Large intestine (tissue), 3 donors: ENCODE data around the gene ATP6V0C. TPM values are rescaled to one million over a fixed set of nuclear protein-coding genes. Genes with fewer than 3 reads are reported as not detected.
A peak's percentile ranks its signal among the peaks of the same experiment; 100 is the strongest.

Experiments used
- DNase-seq, 2 donors: peaks; one replicate each; pipeline versions ENCODE4 v3.0.0 to v3.0.0-alpha.2; 2013
- H3K27ac ChIP-seq: one replicate; pipeline ENCODE4 v1.5.1; 2013; ENCODE audit warnings: low read length
- H3K27me3 ChIP-seq: 2 replicates; pipeline ENCODE4 v1.6.1; 2013; ENCODE audit warnings: low read length; ENCODE audit not compliant: control insufficient read depth, insufficient read depth
- H3K36me3 ChIP-seq: 2 replicates; pipeline ENCODE4 v1.6.1; 2013; ENCODE audit warnings: low read length; ENCODE audit not compliant: control insufficient read depth, insufficient read depth
- H3K4me1 ChIP-seq: one replicate; pipeline ENCODE4 v1.6.1; 2013; ENCODE audit warnings: low read length; ENCODE audit not compliant: control insufficient read depth, insufficient read depth
- H3K4me3 ChIP-seq: one replicate; pipeline ENCODE4 v1.5.1; 2013; ENCODE audit warnings: low read length
- H3K9me3 ChIP-seq: one replicate; pipeline ENCODE4 v1.6.1; 2013; ENCODE audit warnings: mild to moderate bottlenecking, low read depth, low read length, moderate library complexity; ENCODE audit not compliant: control insufficient read depth
- WGBS: methylation state at CpG from one replicate; pipeline ENCODE4 v1.1.5; 2013; ENCODE audit warnings: low lambda C conversion rate; ENCODE audit not compliant: insufficient coverage; 5-methylcytosine and 5-hydroxymethylcytosine counted together
- polyA plus RNA-seq: library from polyadenylated mRNA; unstranded; fragments of 120-200 nt; gene quantifications from one replicate; pipeline ENCODE4 v1.2.1, GENCODE V29; 2013

ATP6V0C gene
- polyA plus RNA-seq, 1 donor, result 246 TPM

- no peaks in the 10 kb centered on the region for H3K9me3 ChIP-seq
- no peak for DNase-seq
- H3K4me3 ChIP-seq, result no peak overlapping the region
- H3K27ac ChIP-seq, result no peak overlapping the region
- H3K4me1 ChIP-seq, result peaks cover 25% of the 10 kb centered on the region
- no CpG with 5 or more reads among the region's 6 CpGs for WGBS
- H3K27me3 ChIP-seq, result no peaks in the 10 kb centered on the region
- peaks cover 33% of the 10 kb centered on the region for H3K36me3 ChIP-seq
Measured at GRCh38 chr16:2499454-2499853, 14.3 kb upstream of the ATP6V0C start.

DNA sequence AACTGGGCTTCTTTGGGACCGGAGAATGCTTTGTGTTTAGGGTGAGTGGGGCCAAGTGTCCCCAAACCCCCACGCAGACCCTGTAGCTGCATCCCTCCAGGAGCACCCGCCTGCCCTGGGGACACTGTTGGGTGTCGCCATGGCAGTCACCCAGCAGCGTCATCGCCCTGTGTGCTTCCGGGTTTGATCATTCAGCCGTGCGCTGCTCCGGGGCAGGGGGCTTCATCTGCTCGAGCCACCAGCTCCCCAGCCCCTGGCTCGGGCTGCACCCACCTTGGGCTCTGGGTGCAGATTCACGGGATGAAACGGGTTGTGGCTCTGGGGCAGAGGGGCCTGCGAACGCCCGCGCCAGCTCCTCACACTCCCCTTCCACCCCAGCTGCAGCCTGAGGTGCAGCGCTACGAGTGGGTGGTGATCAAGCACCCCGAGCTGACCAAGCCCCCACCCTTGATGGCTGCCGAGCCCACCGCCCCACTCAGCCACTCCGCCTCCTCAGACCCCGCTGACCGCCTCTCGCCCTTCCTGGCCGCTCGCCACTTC lies 13.8 kb upstream of the ATP6V0C start:
- H3K36me3 ChIP-seq, result peaks cover 33% of the 10 kb centered on the region
- no peak for DNase-seq
- no peak overlapping the region for H3K4me3 ChIP-seq
- H3K27me3 ChIP-seq, result no peaks in the 10 kb centered on the region
- WGBS, result no CpG with 5 or more reads among the region's 29 CpGs
- no peaks in the 10 kb centered on the region for H3K9me3 ChIP-seq
- no peak overlapping the region for H3K27ac ChIP-seq
- peaks cover 25% of the 10 kb centered on the region for H3K4me1 ChIP-seq

- H3K27ac ChIP-seq, result no peak overlapping the region
- no CpG with 5 or more reads among the region's 20 CpGs for WGBS
- no peak overlapping the region for H3K4me3 ChIP-seq
- H3K9me3 ChIP-seq, result no peaks in the 10 kb centered on the region
- no peaks in the 10 kb centered on the region for H3K27me3 ChIP-seq
- H3K36me3 ChIP-seq, result peaks cover 33% of the 10 kb centered on the region
- peaks cover 25% of the 10 kb centered on the region for H3K4me1 ChIP-seq
- no peak for DNase-seq
Measured at GRCh38 chr16:2500430-2500917, 13.3 kb upstream of the ATP6V0C start.

DNA sequence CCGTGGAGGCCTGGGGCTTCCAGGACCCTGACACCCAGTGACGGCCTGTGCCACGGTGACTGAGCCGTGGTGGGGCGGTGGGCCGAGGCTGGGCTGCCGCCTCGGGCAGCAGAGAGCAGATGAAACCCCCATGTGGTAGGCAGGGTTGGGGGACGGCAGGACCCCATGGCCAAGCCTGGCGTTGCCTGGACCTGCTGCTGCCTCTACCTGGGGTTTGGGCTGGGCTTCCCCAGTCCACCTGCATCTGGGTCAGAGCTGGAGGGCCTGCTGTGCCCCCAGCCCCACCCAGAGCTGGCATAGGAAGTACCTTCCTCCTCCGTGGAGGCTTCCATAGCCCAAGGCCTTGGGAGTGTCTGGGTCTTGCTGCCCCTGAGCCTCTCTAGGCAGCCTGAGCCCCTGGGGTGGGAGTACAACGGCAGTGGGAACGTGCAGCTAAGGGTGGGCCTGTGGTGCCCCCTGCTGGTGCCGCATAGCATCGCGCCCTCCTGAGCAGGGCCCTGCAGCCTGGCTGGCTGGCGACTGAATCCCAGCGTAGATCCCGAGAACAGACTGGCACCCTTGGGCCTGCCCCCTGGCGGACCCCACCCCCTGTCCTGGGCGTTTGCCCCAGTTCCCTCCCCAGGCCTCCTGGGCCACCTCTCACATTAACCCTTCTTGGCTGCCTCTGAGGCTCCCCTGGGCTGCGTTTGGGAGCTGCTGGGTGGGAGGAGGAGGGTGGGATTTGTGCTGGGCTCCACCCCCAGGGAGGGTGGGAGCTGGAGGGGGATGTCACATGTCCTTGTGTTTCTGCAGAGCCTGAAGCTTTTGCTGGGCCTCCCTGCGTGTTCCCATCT lies 12.6 kb upstream of the ATP6V0C start:
- Histone ChIP-seq H3K9me3 (no peaks in the 10 kb centered on the region), H3K27ac (no peak overlapping the region), H3K36me3 (peaks cover 30% of the 10 kb centered on the region), H3K4me1 (peaks cover 25% of the 10 kb centered on the region), H3K4me3 (peak overlapping the region; percentile 21), H3K27me3 (no peaks in the 10 kb centered on the region)
- no CpG with 5 or more reads among the region's 23 CpGs for WGBS
- peak; percentile 78 to 81 for DNase-seq

GRCh38 chr16:2501946-2502895 lies 11.5 kb upstream of the ATP6V0C start:
- H3K4me3 ChIP-seq, result no peak overlapping the region

GRCh38 chr16:2505695-2506094 lies 8.1 kb upstream of the ATP6V0C start:
- no peaks in the 10 kb centered on the region for H3K27me3 ChIP-seq

More at GRCh38 chr16:2501946-2502895, 11.5 kb upstream of the ATP6V0C start:
- Histone ChIP-seq H3K27me3 (no peaks in the 10 kb centered on the region), H3K36me3 (peaks cover 20% of the 10 kb centered on the region), H3K27ac (peak overlapping the region; percentile 48), H3K4me1 (peaks cover 25% of the 10 kb centered on the region), H3K9me3 (no peaks in the 10 kb centered on the region)
- no CpG with 5 or more reads among the region's 18 CpGs for WGBS
- no peak for DNase-seq

DNA sequence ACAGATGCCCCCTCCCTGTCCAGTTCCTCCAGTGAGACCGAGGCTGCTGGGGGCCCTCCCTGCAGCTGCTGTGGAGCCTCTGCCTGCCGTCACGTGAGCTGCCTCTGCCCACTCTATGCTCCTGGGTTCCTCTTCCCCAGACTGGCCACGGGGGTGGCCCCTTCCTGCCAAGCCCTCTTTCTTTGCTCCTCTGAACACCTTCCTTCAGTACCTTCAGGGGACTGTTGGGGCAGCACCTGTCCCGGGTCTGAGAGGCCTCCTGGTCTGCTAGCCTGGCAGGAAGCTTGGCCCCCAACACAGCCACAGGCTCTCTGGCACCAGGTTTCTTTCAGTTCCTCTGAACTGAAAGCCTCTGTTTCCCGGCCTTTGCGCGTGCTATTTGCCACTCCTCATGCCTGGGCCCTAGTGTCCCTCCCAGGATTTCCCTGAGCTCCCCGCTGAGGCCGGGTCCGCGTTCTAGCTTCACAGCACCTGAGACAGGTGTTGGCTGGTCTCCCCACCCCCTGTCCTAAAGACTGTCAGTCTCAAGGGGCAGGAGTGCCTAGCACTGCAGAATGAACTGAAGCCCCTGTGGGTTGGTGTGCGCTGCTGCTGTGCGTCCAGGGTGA lies 6.6 kb upstream of the ATP6V0C start:
- no peaks in the 10 kb centered on the region for H3K9me3 ChIP-seq
- H3K4me1 ChIP-seq, result peaks cover 24% of the 10 kb centered on the region
- no CpG with 5 or more reads among the region's 14 CpGs for WGBS
- no peak for DNase-seq
- no peaks in the 10 kb centered on the region for H3K36me3 ChIP-seq
- H3K27me3 ChIP-seq, result no peaks in the 10 kb centered on the region
- H3K27ac ChIP-seq, result no peak overlapping the region
- no peak overlapping the region for H3K4me3 ChIP-seq

More at GRCh38 chr16:2505695-2506094, 8.1 kb upstream of the ATP6V0C start:
- Histone ChIP-seq H3K4me1 (peaks cover 25% of the 10 kb centered on the region), H3K4me3 (no peak overlapping the region), H3K36me3 (no peaks in the 10 kb centered on the region), H3K27ac (no peak overlapping the region), H3K9me3 (no peaks in the 10 kb centered on the region)
- no peak for DNase-seq
- WGBS, result 100% methylated on average over 1 of the region's 14 CpGs

GRCh38 chr16:2507665-2508064 lies 6.1 kb upstream of the ATP6V0C start:
- H3K27me3 ChIP-seq, result no peaks in the 10 kb centered on the region
- H3K36me3 ChIP-seq, result no peaks in the 10 kb centered on the region
- WGBS, result no CpG with 5 or more reads among the region's 11 CpGs
- H3K4me3 ChIP-seq, result no peak overlapping the region
- H3K4me1 ChIP-seq, result peaks cover 24% of the 10 kb centered on the region
- no peaks in the 10 kb centered on the region for H3K9me3 ChIP-seq
- no peak for DNase-seq
- H3K27ac ChIP-seq, result no peak overlapping the region

- WGBS, result no CpG with 5 or more reads among the region's 18 CpGs
- Histone ChIP-seq H3K27ac (no peak overlapping the region), H3K27me3 (no peaks in the 10 kb centered on the region), H3K9me3 (no peaks in the 10 kb centered on the region), H3K36me3 (no peaks in the 10 kb centered on the region), H3K4me1 (peaks cover 24% of the 10 kb centered on the region), H3K4me3 (no peak overlapping the region)
- no peak for DNase-seq
Measured at GRCh38 chr16:2508722-2509400, 4.9 kb upstream of the ATP6V0C start.
